Left ventricle myocardium inferior (tissue), 1 donor: ENCODE results near the gene CRACR2B. TPM values are rescaled to one million over a fixed set of nuclear protein-coding genes. Genes with fewer than 3 reads are reported as not detected.

Experiments
- DNase-seq: peaks from one replicate; pipeline ENCODE4 v3.0.0-alpha.2; 2020
- H3K27ac ChIP-seq: fragments of 200-600 bp; replicated peaks from 2 replicates; pipeline ENCODE4 v1.8.0; 2021
- H3K27me3 ChIP-seq: fragments of 200-600 bp; 2 replicates; pipeline ENCODE4 v1.8.0; 2021; ENCODE audit warnings: low read depth
- H3K36me3 ChIP-seq: fragments of 200-600 bp; 2 replicates; pipeline ENCODE4 v1.8.0; 2021
- H3K4me1 ChIP-seq: fragments of 200-600 bp; 2 replicates; pipeline ENCODE4 v1.8.0; 2021
- H3K4me3 ChIP-seq: fragments of 200-600 bp; 2 replicates; pipeline ENCODE4 v1.8.0; 2021; ENCODE audit warnings: mild to moderate bottlenecking, moderate library complexity
- H3K9me3 ChIP-seq: fragments of 200-600 bp; replicated peaks from 2 replicates; pipeline ENCODE4 v1.8.0; 2021
- CTCF ChIP-seq: fragments of 200-600 bp; IDR thresholded peaks from 2 replicates; pipeline ENCODE4 v1.8.0; 2021; ENCODE audit warnings: antibody characterized with exemption, mild to moderate bottlenecking, borderline replicate concordance
- intact Hi-C: fragments of 100-400 bp; cut with micrococcal nuclease; formaldehyde crosslinking; loops from one replicate; pipeline ENCODE4 v1.11.0; 2022
- total RNA-seq: library from RNA; stranded (reverse); fragmentation: NEBNext Ultra II Directional; extraction: Animal tissue kit (Norgen Biotek cat#: 25700); gene quantifications from one replicate; pipeline ENCODE4 v1.2.1, GENCODE V29; 2021
- donor health status: DM: no; HTN: yes; CAD: no; lungs with severe emphysema.

Gene CRACR2B
- total RNA-seq, 1 donor from 2014 or later: 23.2 TPM

- peaks cover 48% of the 10 kb centered on the region for H3K4me1 ChIP-seq
These were observed 25.6 kb upstream of the CRACR2B start for GRCh38 chr11:802018-802617.

GRCh38 chr11:802693-803466 is 24.8 kb upstream of the CRACR2B start:
- Histone ChIP-seq H3K27ac (no peak overlapping the region), H3K9me3 (no peaks in the 10 kb centered on the region), H3K4me1 (peaks cover 44% of the 10 kb centered on the region), H3K36me3 (peaks cover 36% of the 10 kb centered on the region), H3K27me3 (no peaks in the 10 kb centered on the region), H3K4me3 (no peak overlapping the region)
- intact Hi-C loops: no loop called here
- TF ChIP-seq CTCF: no peak
- no peak for DNase-seq

More at GRCh38 chr11:802018-802617, 25.6 kb upstream of the CRACR2B start:
- no peaks in the 10 kb centered on the region for H3K9me3 ChIP-seq
- DNase-seq: no peak
- intact Hi-C loops: no loop called here
- no peaks in the 10 kb centered on the region for H3K27me3 ChIP-seq
- H3K4me3 ChIP-seq: no peak overlapping the region
- TF ChIP-seq CTCF: no peak
- peaks cover 36% of the 10 kb centered on the region for H3K36me3 ChIP-seq
- H3K27ac ChIP-seq: no peak overlapping the region

- peaks cover 46% of the 10 kb centered on the region for H3K4me1 ChIP-seq
- H3K4me3 ChIP-seq: no peak overlapping the region
- no peaks in the 10 kb centered on the region for H3K27me3 ChIP-seq
- no peaks in the 10 kb centered on the region for H3K9me3 ChIP-seq
- peaks cover 36% of the 10 kb centered on the region for H3K36me3 ChIP-seq
- no peak for TF ChIP-seq CTCF
- H3K27ac ChIP-seq: no peak overlapping the region
- intact Hi-C loops: no loop called here
- DNase-seq: no peak
These were observed 24.3 kb upstream of the CRACR2B start for GRCh38 chr11:803467-803742.

GRCh38 chr11:803770-804598 is 23.7 kb upstream of the CRACR2B start:
- no peak for TF ChIP-seq CTCF
- Histone ChIP-seq H3K27ac (peak overlapping the region; percentile 97), H3K4me1 (peaks cover 48% of the 10 kb centered on the region), H3K27me3 (no peaks in the 10 kb centered on the region), H3K36me3 (peaks cover 36% of the 10 kb centered on the region), H3K9me3 (no peaks in the 10 kb centered on the region), H3K4me3 (peak overlapping the region; percentile 77)
- intact Hi-C loops: no loop called here
- DNase-seq: no peak

- H3K27ac ChIP-seq: peak overlapping the region; percentile 97
- H3K4me3 ChIP-seq: peak overlapping the region; percentile 77
- DNase-seq: no peak
- peaks cover 52% of the 10 kb centered on the region for H3K4me1 ChIP-seq
- H3K9me3 ChIP-seq: no peaks in the 10 kb centered on the region
- no peaks in the 10 kb centered on the region for H3K27me3 ChIP-seq
- intact Hi-C loops: no loop called here
- TF ChIP-seq CTCF: no peak
- H3K36me3 ChIP-seq: peaks cover 34% of the 10 kb centered on the region
These were observed 23.1 kb upstream of the CRACR2B start for GRCh38 chr11:804599-804964.
